Endodermal cell (in vitro differentiated cells): Measurements from ENCODE around the gene UQCR11. TPM values are rescaled to one million over a fixed set of nuclear protein-coding genes. Genes with fewer than 3 reads are reported as not detected.

ENCODE experiments used
- DNase-seq: peaks from one replicate; pipeline ENCODE4 v3.0.0-alpha.2; 2017
- H3K27ac ChIP-seq: 2 replicates; pipeline ENCODE4 v1.5.1; 2013; ENCODE audit warnings: mild to moderate bottlenecking, low read depth, low read length, moderate library complexity
- H3K27me3 ChIP-seq: 2 replicates; pipeline ENCODE4 v1.6.1; 2013; ENCODE audit warnings: mild to moderate bottlenecking, low read length, moderate library complexity; ENCODE audit not compliant: insufficient read depth, control insufficient read depth, poor library complexity, severe bottlenecking
- H3K36me3 ChIP-seq: 2 replicates; pipeline ENCODE4 v1.7.0; 2013; ENCODE audit warnings: mild to moderate bottlenecking, low read length, moderate library complexity; ENCODE audit not compliant: control insufficient read depth, insufficient read depth
- H3K4me1 ChIP-seq: one replicate; pipeline ENCODE4 v1.7.0; 2013; ENCODE audit warnings: low read length; ENCODE audit not compliant: control insufficient read depth, insufficient read depth
- H3K4me3 ChIP-seq: 2 replicates; pipeline ENCODE4 v1.5.1; 2013; ENCODE audit warnings: mild to moderate bottlenecking, low read length, moderate library complexity
- H3K9ac ChIP-seq: 2 replicates; pipeline ENCODE4 v1.6.1; 2013; ENCODE audit warnings: mild to moderate bottlenecking, low read length, moderate library complexity; ENCODE audit not compliant: poor library complexity, severe bottlenecking; ENCODE audit errors: extremely low read depth
- H3K9me3 ChIP-seq: 2 replicates; pipeline ENCODE4 v1.6.1; 2013; ENCODE audit warnings: mild to moderate bottlenecking, low read length, moderate library complexity; ENCODE audit not compliant: control insufficient read depth
- H3K27ac Mint-ChIP-seq: 2 replicates; pipeline ENCODE4 v1.8.0; 2020; ENCODE audit warnings: mixed read lengths
- H3K27me3 Mint-ChIP-seq: 2 replicates; pipeline ENCODE4 v1.8.0; 2021; ENCODE audit warnings: mild to moderate bottlenecking, mixed read lengths; ENCODE audit not compliant: insufficient read depth
- H3K36me3 Mint-ChIP-seq: 2 replicates; pipeline ENCODE4 v1.8.0; 2020; ENCODE audit warnings: low read depth, mixed read lengths
- H3K4me1 Mint-ChIP-seq: 2 replicates; pipeline ENCODE4 v1.8.0; 2020; ENCODE audit warnings: mixed read lengths
- H3K4me3 Mint-ChIP-seq: 2 replicates; pipeline ENCODE4 v1.8.0; 2020; ENCODE audit warnings: mild to moderate bottlenecking, moderate library complexity, mixed read lengths
- H3K9me3 Mint-ChIP-seq: 2 replicates; pipeline ENCODE4 v1.8.0; 2020; ENCODE audit warnings: mild to moderate bottlenecking, mixed read lengths
- CTCF ChIP-seq: fragments of 200-600 bp; sonication (generic); conservative IDR thresholded peaks from 2 replicates; pipeline ENCODE4 v1.5.0; 2021; ENCODE audit warnings: antibody characterized with exemption, mild to moderate bottlenecking
- WGBS, 2 experiments: methylation state at CpG; one replicate each; pipeline versions ENCODE4 v1.1.5 to v1.1.7; 2013; ENCODE audit warnings: missing lambda C conversion rate in 2 of 2, mixed read lengths in 1 of 2; ENCODE audit not compliant: insufficient coverage in 1 of 2, insufficient read length in 1 of 2; 5-methylcytosine and 5-hydroxymethylcytosine counted together
- total RNA-seq, 2 donors: library from RNA; stranded (reverse); fragmentation: NEBNext Ultra II Directional in 1 of 2; extraction: Animal tissue kit (Norgen Biotek cat#: 25700) in 1 of 2; gene quantifications; 2 replicates in 1 of 2; 3 replicates in 1 of 2; pipeline ENCODE4 v1.2.1, GENCODE V29; 2021

Gene UQCR11
- total RNA-seq, 2 donors from 2014 or later = 171 to 195 TPM

GRCh38 chr19:1613146-1613545 lies 7.9 kb upstream of the UQCR11 start:
- peaks cover 69% of the 10 kb centered on the region for H3K36me3 Mint-ChIP-seq
- Histone ChIP-seq H3K36me3 (peaks cover 63% of the 10 kb centered on the region), H3K27me3 (no peaks in the 10 kb centered on the region), H3K4me1 (no peaks in the 10 kb centered on the region), H3K9me3 (no peaks in the 10 kb centered on the region), H3K4me3 (no peak overlapping the region), H3K9ac (no peak overlapping the region), H3K27ac (no peak overlapping the region)
- TF ChIP-seq CTCF = no peak
- no peak overlapping the region for H3K4me3 Mint-ChIP-seq
- no peaks in the 10 kb centered on the region for H3K27me3 Mint-ChIP-seq
- no peaks in the 10 kb centered on the region for H3K4me1 Mint-ChIP-seq
- no peak overlapping the region for H3K27ac Mint-ChIP-seq
- WGBS, 2 experiments = 90 to 95% methylated on average over 8 to 9 of the region's 9 CpGs
- H3K9me3 Mint-ChIP-seq = no peaks in the 10 kb centered on the region
- no peak for DNase-seq

- Histone ChIP-seq H3K36me3 (peaks cover 56% of the 10 kb centered on the region), H3K9me3 (no peaks in the 10 kb centered on the region), H3K9ac (no peak overlapping the region), H3K27me3 (no peaks in the 10 kb centered on the region), H3K4me1 (no peaks in the 10 kb centered on the region), H3K27ac (no peak overlapping the region), H3K4me3 (no peak overlapping the region)
- WGBS, 2 experiments = 93% methylated on average over 14 to 39 of the region's 39 CpGs
- TF ChIP-seq CTCF = no peak
- Mint-ChIP-seq H3K4me1 (no peaks in the 10 kb centered on the region), H3K27ac (no peak overlapping the region), H3K27me3 (no peaks in the 10 kb centered on the region), H3K4me3 (no peak overlapping the region), H3K9me3 (no peaks in the 10 kb centered on the region), H3K36me3 (peaks cover 65% of the 10 kb centered on the region)
- DNase-seq = no peak
Measured at GRCh38 chr19:1612114-1613086, 7.1 kb upstream of the UQCR11 start.

GRCh38 chr19:1611353-1611752 lies 6.1 kb upstream of the UQCR11 start:
- TF ChIP-seq CTCF = no peak
- peaks cover 54% of the 10 kb centered on the region for H3K36me3 Mint-ChIP-seq
- no peak overlapping the region for H3K4me3 Mint-ChIP-seq
- WGBS, 2 experiments = 94 to 99% methylated on average over 10 to 15 of the region's 15 CpGs
- DNase-seq = no peak
- Histone ChIP-seq H3K27ac (no peak overlapping the region), H3K4me3 (no peak overlapping the region), H3K36me3 (peaks cover 46% of the 10 kb centered on the region), H3K4me1 (no peaks in the 10 kb centered on the region), H3K27me3 (no peaks in the 10 kb centered on the region), H3K9ac (no peak overlapping the region), H3K9me3 (no peaks in the 10 kb centered on the region)
- no peaks in the 10 kb centered on the region for H3K27me3 Mint-ChIP-seq
- no peak overlapping the region for H3K27ac Mint-ChIP-seq
- no peaks in the 10 kb centered on the region for H3K9me3 Mint-ChIP-seq
- H3K4me1 Mint-ChIP-seq = no peaks in the 10 kb centered on the region
